Measurements from ENCODE around the gene NIN. TPM values are rescaled to one million over a fixed set of nuclear protein-coding genes. Genes with fewer than 3 reads are reported as not detected.

Gene NIN
- total RNA-seq, 5 donors from 2014 or later (not counting 1 experiment from before 2014, with no cell fraction given), result 92.8 to 141 (median 106) TPM

- WGBS (ENCODE audit: insufficient coverage), result 86% methylated on average over 4 of the region's 7 CpGs
- ATAC-seq (replicated peaks in 1 of 4), result no peak
- H3K27me3 Mint-ChIP-seq, result no peaks in the 10 kb centered on the region
These were observed 58.5 kb downstream of the NIN start for GRCh38 chr14:50772412-50772811.

DNA sequence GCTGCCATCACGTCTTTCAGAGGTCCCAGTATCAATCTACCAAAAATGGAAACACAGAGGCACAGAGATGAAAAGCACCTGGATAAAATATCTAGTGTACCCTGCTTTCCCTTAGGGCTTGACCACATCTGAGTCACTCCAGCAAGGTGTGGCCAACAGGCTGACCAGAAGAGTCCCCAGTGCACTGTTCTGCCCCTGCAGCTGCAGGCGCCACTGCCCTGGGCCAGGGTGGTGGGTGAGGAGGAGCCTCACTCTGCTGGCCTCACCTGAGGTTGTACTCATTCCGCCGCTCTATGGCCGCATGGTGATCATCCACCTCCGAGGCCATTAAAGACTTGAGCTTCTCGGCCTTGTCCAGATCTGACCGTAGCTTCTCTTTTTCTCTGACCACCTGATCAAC is 60.4 kb downstream of the NIN start:
- Mint-ChIP-seq H3K36me3 (peaks cover 72% of the 10 kb centered on the region), H3K27ac (no peak overlapping the region), H3K4me3 (no peak overlapping the region), H3K27me3 (no peaks in the 10 kb centered on the region), H3K4me1 (peaks cover 14 to 18% (median 15%) of the 10 kb centered on the region in 3 donors), H3K9me3 (no peaks in the 10 kb centered on the region)
- 100% methylated on average over 6 of the region's 8 CpGs for WGBS (ENCODE audit: insufficient coverage)
- ChIA-PET POLR2A (interaction anchor here (0.6 to 0.8 kb wide), 2 partner anchors 19 to 171 kb away, joined by 3 read pairs; no protein-coding TSS in a partner anchor), CTCF (interaction anchor here in 1 of 2 donors (0.6 kb wide), 1 partner anchor 90 kb away, joined by 6 read pairs; no protein-coding TSS in a partner anchor)
- Histone ChIP-seq H3K27ac (ENCODE audit: low read length) (no peak overlapping the region), H3K4me1 (ENCODE audit: control insufficient read depth in 1 of 2, extremely low read depth in 1 of 2, insufficient read depth in 2 of 2, low read length in 2 of 2) (peaks cover 0 to 5% of the 10 kb centered on the region in 2 experiments), H3K36me3 (ENCODE audit: control insufficient read depth in 2 of 2, extremely low read depth in 1 of 2, insufficient read depth in 1 of 2, low read length in 1 of 2) (peaks cover 3 to 84% of the 10 kb centered on the region in 2 donors), H3K4me3 (ENCODE audit: control insufficient read depth in 1 of 2, extremely low read depth in 1 of 2, low read length in 1 of 2) (no peak overlapping the region), H3K9me3 (no peaks in the 10 kb centered on the region), H3K27me3 (replicated peaks in 1 of 2; ENCODE audit: control insufficient read depth in 2 of 2, extremely low read depth in 1 of 2, insufficient read depth in 2 of 2, low read length in 1 of 2) (no peaks in the 10 kb centered on the region)
- ATAC-seq (replicated peaks in 1 of 4) (no peak), DNase-seq (no peak)

More at GRCh38 chr14:50772412-50772811, 58.5 kb downstream of the NIN start:
- DNase-seq, result no peak
- H3K4me3 ChIP-seq (ENCODE audit: control insufficient read depth in 1 of 2, extremely low read depth in 1 of 2, low read length in 1 of 2), result no peak overlapping the region
- POLR2A ChIA-PET, result interaction anchor here (0.6 to 1.2 kb wide), 2 partner anchors 10 to 44 kb away, joined by 3 read pairs; no protein-coding TSS in a partner anchor
- no peak overlapping the region for H3K27ac ChIP-seq (ENCODE audit: low read length)
- CTCF ChIA-PET, result interaction anchor here (0.6 to 2.7 kb wide), 4 partner anchors 9 to 1317 kb away, joined by 3 to 14 read pairs (median 3); no protein-coding TSS in a partner anchor
- H3K27ac Mint-ChIP-seq, result no peak overlapping the region
- H3K4me1 Mint-ChIP-seq, result peaks cover 14 to 20% (median 15%) of the 10 kb centered on the region in 3 donors
- peaks cover 76% of the 10 kb centered on the region for H3K36me3 Mint-ChIP-seq
- H3K4me3 Mint-ChIP-seq, result no peak overlapping the region
- H3K9me3 Mint-ChIP-seq, result no peaks in the 10 kb centered on the region
- no peaks in the 10 kb centered on the region for H3K27me3 ChIP-seq (replicated peaks in 1 of 2; ENCODE audit: control insufficient read depth in 2 of 2, extremely low read depth in 1 of 2, insufficient read depth in 2 of 2, low read length in 1 of 2)
- H3K9me3 ChIP-seq, result no peaks in the 10 kb centered on the region
- peaks cover 3 to 81% of the 10 kb centered on the region in 2 donors for H3K36me3 ChIP-seq (ENCODE audit: control insufficient read depth in 2 of 2, extremely low read depth in 1 of 2, insufficient read depth in 1 of 2, low read length in 1 of 2)
- peaks cover 0 to 5% of the 10 kb centered on the region in 2 experiments for H3K4me1 ChIP-seq (ENCODE audit: control insufficient read depth in 1 of 2, extremely low read depth in 1 of 2, insufficient read depth in 2 of 2, low read length in 2 of 2)

- Histone ChIP-seq H3K4me3 (ENCODE audit: control insufficient read depth in 1 of 2, extremely low read depth in 1 of 2, low read length in 1 of 2) (no peak overlapping the region), H3K27ac (ENCODE audit: low read length) (no peak overlapping the region), H3K27me3 (replicated peaks in 1 of 2; ENCODE audit: control insufficient read depth in 2 of 2, extremely low read depth in 1 of 2, insufficient read depth in 2 of 2, low read length in 1 of 2) (no peaks in the 10 kb centered on the region), H3K9me3 (no peaks in the 10 kb centered on the region), H3K4me1 (ENCODE audit: control insufficient read depth in 1 of 2, extremely low read depth in 1 of 2, insufficient read depth in 2 of 2, low read length in 2 of 2) (peaks cover 0 to 5% of the 10 kb centered on the region in 2 experiments), H3K36me3 (ENCODE audit: control insufficient read depth in 2 of 2, extremely low read depth in 1 of 2, insufficient read depth in 1 of 2, low read length in 1 of 2) (peaks cover 3 to 78% of the 10 kb centered on the region in 2 donors)
- DNase-seq (no peak), ATAC-seq (replicated peaks in 1 of 4) (no peak)
- Mint-ChIP-seq H3K4me3 (no peak overlapping the region), H3K9me3 (no peaks in the 10 kb centered on the region), H3K36me3 (peaks cover 73% of the 10 kb centered on the region), H3K27me3 (no peaks in the 10 kb centered on the region), H3K4me1 (peaks cover 14 to 16% (median 15%) of the 10 kb centered on the region in 3 donors), H3K27ac (no peak overlapping the region)
- POLR2A ChIA-PET, result interaction anchor here in 1 of 2 donors (0.6 kb wide), 1 partner anchor 171 kb away, joined by 3 read pairs; no protein-coding TSS in a partner anchor
- 96% methylated on average over 11 of the region's 13 CpGs for WGBS (ENCODE audit: insufficient coverage)
- CTCF ChIA-PET, result no interaction called here
These were observed 61.0 kb downstream of the NIN start for GRCh38 chr14:50769863-50770500.

- H3K4me1 Mint-ChIP-seq, result peaks cover 2 to 3% (median 3%) of the 10 kb centered on the region in 3 donors
- CTCF ChIA-PET, result interaction anchor here (0.7 to 1.1 kb wide), 3 partner anchors 9 to 31 kb away, joined by 3 to 6 read pairs (median 4); no protein-coding TSS in a partner anchor
- WGBS (ENCODE audit: insufficient coverage), result 100% methylated on average over 1 of the region's 3 CpGs
These were observed 62.3 kb downstream of the NIN start for GRCh38 chr14:50768680-50769079.

DNA sequence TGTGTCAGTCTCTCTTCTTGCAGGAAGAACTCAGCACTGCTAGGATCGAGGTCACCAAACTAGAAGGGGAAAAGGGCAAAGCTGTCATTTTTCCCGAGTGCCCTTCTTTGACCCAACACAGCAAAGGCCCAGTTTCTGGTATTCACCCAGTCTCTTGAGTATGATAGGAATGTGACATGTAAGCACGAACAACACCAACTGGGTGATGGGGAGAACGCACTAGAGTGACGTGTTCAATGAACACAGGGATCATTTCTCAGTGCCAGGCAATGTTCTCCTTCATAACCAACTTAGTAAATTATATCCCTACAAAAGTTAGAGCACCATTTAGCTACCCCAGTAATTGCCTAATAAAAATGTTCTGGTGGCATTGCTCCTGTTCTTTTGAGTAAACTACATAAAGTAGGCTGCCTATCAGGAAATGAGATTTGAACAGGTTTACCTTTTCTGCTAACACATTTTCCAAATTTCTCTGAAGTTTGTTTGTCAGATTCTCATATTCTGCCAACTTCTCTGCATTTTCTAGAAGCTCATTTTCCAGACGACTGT is 64.5 kb downstream of the NIN start:
- H3K27me3 Mint-ChIP-seq, result no peaks in the 10 kb centered on the region
- H3K36me3 Mint-ChIP-seq, result peaks cover 77% of the 10 kb centered on the region
- H3K9me3 Mint-ChIP-seq, result no peaks in the 10 kb centered on the region
- peaks cover 3 to 85% of the 10 kb centered on the region in 2 donors for H3K36me3 ChIP-seq (ENCODE audit: control insufficient read depth in 2 of 2, extremely low read depth in 1 of 2, insufficient read depth in 1 of 2, low read length in 1 of 2)
- no CpG with 5 or more reads among the region's 6 CpGs for WGBS (ENCODE audit: insufficient coverage)
- no peak overlapping the region for H3K4me3 ChIP-seq (ENCODE audit: control insufficient read depth in 1 of 2, extremely low read depth in 1 of 2, low read length in 1 of 2)
- no peak overlapping the region for H3K27ac ChIP-seq (ENCODE audit: low read length)
- H3K4me3 Mint-ChIP-seq, result no peak overlapping the region
- ChIA-PET CTCF (interaction anchor here (0.6 to 2.1 kb wide), 6 partner anchors 10 to 1165 kb away, joined by 3 to 9 read pairs (median 6); no protein-coding TSS in a partner anchor), POLR2A (interaction anchor here (0.5 to 0.6 kb wide), 2 partner anchors 100 to 177 kb away, joined by 3 read pairs; no protein-coding TSS in a partner anchor)
- DNase-seq (no peak), ATAC-seq (replicated peaks in 1 of 4) (no peak)
- no peak overlapping the region for H3K27ac Mint-ChIP-seq
- H3K4me1 Mint-ChIP-seq, result peaks cover 0 to 2% (median 0%) of the 10 kb centered on the region in 3 donors
- H3K27me3 ChIP-seq (replicated peaks in 1 of 2; ENCODE audit: control insufficient read depth in 2 of 2, extremely low read depth in 1 of 2, insufficient read depth in 2 of 2, low read length in 1 of 2), result no peaks in the 10 kb centered on the region
- no peaks in the 10 kb centered on the region for H3K4me1 ChIP-seq (ENCODE audit: control insufficient read depth in 1 of 2, extremely low read depth in 1 of 2, insufficient read depth in 2 of 2, low read length in 2 of 2)
- no peaks in the 10 kb centered on the region for H3K9me3 ChIP-seq

More at GRCh38 chr14:50768680-50769079, 62.3 kb downstream of the NIN start:
- Histone ChIP-seq H3K27me3 (replicated peaks in 1 of 2; ENCODE audit: control insufficient read depth in 2 of 2, extremely low read depth in 1 of 2, insufficient read depth in 2 of 2, low read length in 1 of 2) (no peaks in the 10 kb centered on the region), H3K4me1 (ENCODE audit: control insufficient read depth in 1 of 2, extremely low read depth in 1 of 2, insufficient read depth in 2 of 2, low read length in 2 of 2) (peaks cover 0 to under 1% of the 10 kb centered on the region in 2 experiments), H3K36me3 (ENCODE audit: control insufficient read depth in 2 of 2, extremely low read depth in 1 of 2, insufficient read depth in 1 of 2, low read length in 1 of 2) (peaks cover 3 to 76% of the 10 kb centered on the region in 2 donors), H3K9me3 (no peaks in the 10 kb centered on the region), H3K4me3 (ENCODE audit: control insufficient read depth in 1 of 2, extremely low read depth in 1 of 2, low read length in 1 of 2) (no peak overlapping the region), H3K27ac (ENCODE audit: low read length) (no peak overlapping the region)
- Mint-ChIP-seq H3K36me3 (peaks cover 74% of the 10 kb centered on the region), H3K9me3 (no peaks in the 10 kb centered on the region), H3K4me3 (no peak overlapping the region), H3K27me3 (no peaks in the 10 kb centered on the region), H3K27ac (no peak overlapping the region)
- DNase-seq (no peak), ATAC-seq (replicated peaks in 1 of 4) (no peak)
- POLR2A ChIA-PET, result no interaction called here

DNA sequence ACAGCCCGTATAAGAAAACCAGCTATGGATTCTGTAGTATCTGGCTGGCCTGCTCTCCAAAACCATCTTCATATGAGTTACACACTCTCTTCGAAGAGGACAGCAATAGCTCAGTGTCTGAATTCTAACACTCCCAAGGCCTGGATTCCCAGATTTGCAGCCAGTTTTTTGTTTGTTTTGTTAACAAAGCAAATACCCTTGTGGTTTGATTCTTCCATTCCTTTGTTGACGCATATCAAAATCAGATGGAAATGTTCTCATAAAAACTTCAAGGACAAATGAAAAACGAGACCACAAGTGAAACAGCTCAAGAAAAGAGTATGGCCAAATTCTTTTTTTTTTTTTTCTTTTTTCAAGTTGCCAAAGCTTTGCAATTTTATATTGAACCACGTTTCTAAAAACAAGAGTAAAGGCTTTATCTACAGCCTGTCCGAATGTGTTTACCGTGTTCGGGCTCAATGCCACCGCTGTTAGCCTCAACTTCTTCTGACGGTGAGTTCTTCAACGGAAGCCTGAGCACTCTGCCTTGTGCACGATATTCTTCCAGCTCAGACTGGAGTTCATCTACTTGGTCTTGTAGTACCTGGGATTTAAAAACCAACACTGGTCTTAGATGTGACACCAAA is 67.5 kb downstream of the NIN start:
- Histone ChIP-seq H3K4me3 (ENCODE audit: control insufficient read depth in 1 of 2, extremely low read depth in 1 of 2, low read length in 1 of 2) (no peak overlapping the region), H3K9me3 (no peaks in the 10 kb centered on the region), H3K27ac (ENCODE audit: low read length) (no peak overlapping the region), H3K36me3 (ENCODE audit: control insufficient read depth in 2 of 2, extremely low read depth in 1 of 2, insufficient read depth in 1 of 2, low read length in 1 of 2) (peaks cover 7 to 82% of the 10 kb centered on the region in 2 donors), H3K4me1 (ENCODE audit: control insufficient read depth in 1 of 2, extremely low read depth in 1 of 2, insufficient read depth in 2 of 2, low read length in 2 of 2) (no peaks in the 10 kb centered on the region), H3K27me3 (replicated peaks in 1 of 2; ENCODE audit: control insufficient read depth in 2 of 2, extremely low read depth in 1 of 2, insufficient read depth in 2 of 2, low read length in 1 of 2) (no peaks in the 10 kb centered on the region)
- DNase-seq (no peak), ATAC-seq (replicated peaks in 1 of 4) (no peak)
- ChIA-PET CTCF (interaction anchor here (0.5 to 2.6 kb wide), 8 partner anchors 10 to 546 kb away, joined by 3 to 27 read pairs (median 6); no protein-coding TSS in a partner anchor), POLR2A (interaction anchor here in 1 of 2 donors (0.6 kb wide), 1 partner anchor 359 kb away, joined by 4 read pairs; no protein-coding TSS in a partner anchor)
- Mint-ChIP-seq H3K4me1 (peaks cover 0 to 4% (median 2%) of the 10 kb centered on the region in 3 donors), H3K4me3 (no peak overlapping the region), H3K36me3 (peaks cover 72% of the 10 kb centered on the region), H3K9me3 (no peaks in the 10 kb centered on the region), H3K27me3 (no peaks in the 10 kb centered on the region), H3K27ac (no peak overlapping the region)
- 96% methylated on average over 11 of the region's 12 CpGs for WGBS (ENCODE audit: insufficient coverage)
